GM04504 (cell line): Measurements from ENCODE around the gene SLC9A3.

ENCODE experiments used
- DNase-seq: peaks from one replicate; pipeline ENCODE4 v3.0.0-alpha.2; 2012; ENCODE audit warnings: low read depth

Gene SLC9A3

GRCh38 chr5:554284-554988 is 30.2 kb upstream of the SLC9A3 start:
- no peak for DNase-seq

- DNase-seq, result no peak
Measured at GRCh38 chr5:553874-554273, 29.6 kb upstream of the SLC9A3 start.

DNA sequence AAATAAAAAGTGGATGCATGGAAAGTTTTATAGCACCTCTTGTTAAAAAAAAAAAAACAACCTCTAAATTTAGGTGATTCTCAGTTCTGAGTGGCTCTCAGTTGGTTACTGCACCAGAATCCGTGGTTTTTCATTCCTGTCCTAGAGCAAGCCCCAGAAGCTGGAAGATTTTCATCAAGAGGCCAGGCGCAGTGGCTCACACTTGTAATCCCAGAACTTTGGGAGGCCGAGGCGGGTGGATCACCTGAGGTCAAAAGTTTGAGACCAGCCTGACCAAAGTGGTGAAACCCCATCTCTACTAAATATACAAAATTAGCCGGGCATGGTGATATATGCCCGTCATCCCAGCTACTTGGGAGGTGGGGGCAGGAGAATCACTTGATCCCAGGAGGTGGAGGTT is 27.2 kb upstream of the SLC9A3 start:
- no peak for DNase-seq

- no peak for DNase-seq
Measured at GRCh38 chr5:549229-549628, 25.0 kb upstream of the SLC9A3 start.

DNA sequence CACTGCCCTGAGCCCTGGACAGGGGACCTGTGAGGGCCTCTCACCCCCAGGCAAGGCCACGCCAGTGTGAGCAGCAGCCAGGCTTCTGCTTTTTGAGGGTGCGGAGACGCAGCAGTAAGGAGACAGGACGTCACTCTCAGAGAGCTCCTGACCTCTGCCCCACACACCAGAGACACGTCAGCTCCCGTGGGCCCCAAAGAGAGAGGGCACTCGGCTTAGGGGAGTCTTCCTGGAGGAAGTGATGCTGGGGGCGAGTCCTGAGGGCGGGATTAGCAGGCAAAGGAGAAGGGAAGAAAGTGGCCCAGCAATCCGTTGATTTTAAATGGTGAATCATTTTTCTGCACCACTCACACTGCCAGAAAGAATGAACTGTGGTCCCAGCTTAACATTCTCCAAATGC is 24.0 kb upstream of the SLC9A3 start:
- DNase-seq, result no peak

DNA sequence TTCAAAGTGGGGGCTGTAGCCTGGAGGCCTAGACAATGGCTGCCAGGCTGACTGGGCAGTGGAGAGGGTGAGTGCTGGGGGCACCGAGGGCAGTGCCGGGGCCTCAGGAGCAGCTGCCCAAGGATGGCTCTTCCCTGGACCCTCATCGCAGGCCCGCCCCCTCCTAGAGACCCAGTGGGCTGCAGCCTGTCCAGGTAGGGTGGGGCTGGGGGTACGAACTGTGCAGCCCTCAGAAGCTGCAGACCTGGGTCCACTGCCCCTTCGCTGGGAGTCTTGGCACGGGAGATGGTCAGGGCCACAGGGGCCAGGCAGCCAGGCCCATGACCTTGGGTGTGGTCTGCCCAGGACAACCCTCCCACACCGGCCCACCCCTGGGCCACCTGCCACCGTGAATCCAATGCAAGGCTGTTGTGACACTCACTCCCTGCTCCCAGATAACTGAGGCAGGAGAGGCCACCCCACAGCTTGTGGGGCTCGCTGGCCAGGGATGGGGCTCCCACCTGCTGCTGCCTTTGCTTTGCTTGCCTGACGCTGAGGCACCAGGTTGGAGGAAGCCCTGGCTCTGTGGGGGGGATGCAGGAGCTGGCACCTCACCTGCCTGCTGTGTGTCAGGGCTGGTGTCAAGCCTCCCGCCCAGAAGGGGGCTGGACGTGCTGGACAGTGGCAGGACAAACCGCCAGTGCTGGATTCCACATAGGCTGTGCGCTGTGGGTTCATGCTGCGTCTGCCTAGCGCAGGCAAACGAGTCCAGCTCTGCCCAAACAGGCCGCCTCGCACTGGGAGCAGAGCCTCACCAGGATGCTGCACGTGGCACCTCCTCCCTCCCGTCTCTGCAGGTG is 23.1 kb upstream of the SLC9A3 start:
- DNase-seq, result no peak

DNA sequence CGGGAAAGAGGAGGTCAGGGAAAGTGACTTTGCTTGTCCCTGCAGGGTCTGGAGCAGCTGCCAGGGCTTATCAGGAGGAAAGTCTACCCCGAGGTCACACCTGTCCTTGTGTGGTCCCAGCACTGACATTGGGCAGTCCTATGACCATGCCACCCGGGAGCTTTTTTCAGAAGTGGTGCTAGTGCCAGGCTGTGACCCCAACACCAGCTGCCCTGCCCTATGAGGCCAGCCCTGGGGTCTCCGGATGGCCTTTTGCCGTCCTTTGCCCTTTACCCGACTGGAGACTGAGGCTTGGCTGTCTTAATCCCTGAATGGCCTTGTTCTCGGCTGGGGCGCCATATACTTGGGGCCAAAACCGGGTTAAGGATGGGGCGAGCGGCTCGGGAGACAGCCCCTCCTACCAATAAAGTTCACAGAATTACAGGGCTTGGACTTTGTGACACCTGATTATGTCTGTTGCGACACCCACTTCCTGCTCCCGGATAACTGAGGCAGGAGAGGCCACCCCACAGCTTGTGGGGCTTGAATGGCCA is 22.2 kb upstream of the SLC9A3 start:
- DNase-seq, result no peak

DNA sequence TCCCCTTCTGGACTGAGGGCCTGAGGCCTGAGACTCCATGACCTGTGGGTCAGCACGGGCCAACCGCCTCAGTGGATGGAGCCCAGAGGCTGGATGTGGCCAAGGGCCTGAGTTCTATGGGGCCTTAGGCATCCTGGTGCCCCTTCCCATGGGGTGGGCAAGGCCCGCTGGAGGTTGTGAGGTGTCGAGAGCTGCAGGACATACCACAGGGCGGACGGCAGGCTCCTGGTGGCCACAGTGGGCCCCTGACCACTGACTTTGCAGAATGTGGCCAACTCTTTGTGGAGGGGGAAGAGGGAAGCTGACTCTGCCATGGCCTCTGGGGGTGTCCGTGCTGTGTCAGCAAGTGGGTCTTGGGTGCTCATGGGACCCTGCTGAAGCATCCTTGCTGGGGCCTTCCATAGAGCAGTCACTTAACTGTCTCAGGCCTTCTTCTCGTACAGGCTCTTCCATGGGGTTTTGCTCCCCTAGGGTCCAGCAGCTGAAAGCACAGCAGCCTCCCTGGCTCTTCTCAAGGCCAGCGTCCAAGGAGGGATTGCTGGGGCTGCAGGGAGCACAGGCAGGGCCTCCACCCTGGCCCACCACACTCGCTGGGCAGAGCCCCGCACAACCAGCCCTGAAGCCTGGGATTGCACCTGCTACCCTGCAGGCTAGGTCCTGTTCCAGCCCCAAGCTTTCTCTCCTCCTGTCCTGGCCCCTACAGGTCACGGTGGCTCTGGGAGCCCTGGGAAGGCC is 21.6 kb upstream of the SLC9A3 start:
- no peak for DNase-seq

GRCh38 chr5:544675-545355 is 20.6 kb upstream of the SLC9A3 start:
- no peak for DNase-seq

DNA sequence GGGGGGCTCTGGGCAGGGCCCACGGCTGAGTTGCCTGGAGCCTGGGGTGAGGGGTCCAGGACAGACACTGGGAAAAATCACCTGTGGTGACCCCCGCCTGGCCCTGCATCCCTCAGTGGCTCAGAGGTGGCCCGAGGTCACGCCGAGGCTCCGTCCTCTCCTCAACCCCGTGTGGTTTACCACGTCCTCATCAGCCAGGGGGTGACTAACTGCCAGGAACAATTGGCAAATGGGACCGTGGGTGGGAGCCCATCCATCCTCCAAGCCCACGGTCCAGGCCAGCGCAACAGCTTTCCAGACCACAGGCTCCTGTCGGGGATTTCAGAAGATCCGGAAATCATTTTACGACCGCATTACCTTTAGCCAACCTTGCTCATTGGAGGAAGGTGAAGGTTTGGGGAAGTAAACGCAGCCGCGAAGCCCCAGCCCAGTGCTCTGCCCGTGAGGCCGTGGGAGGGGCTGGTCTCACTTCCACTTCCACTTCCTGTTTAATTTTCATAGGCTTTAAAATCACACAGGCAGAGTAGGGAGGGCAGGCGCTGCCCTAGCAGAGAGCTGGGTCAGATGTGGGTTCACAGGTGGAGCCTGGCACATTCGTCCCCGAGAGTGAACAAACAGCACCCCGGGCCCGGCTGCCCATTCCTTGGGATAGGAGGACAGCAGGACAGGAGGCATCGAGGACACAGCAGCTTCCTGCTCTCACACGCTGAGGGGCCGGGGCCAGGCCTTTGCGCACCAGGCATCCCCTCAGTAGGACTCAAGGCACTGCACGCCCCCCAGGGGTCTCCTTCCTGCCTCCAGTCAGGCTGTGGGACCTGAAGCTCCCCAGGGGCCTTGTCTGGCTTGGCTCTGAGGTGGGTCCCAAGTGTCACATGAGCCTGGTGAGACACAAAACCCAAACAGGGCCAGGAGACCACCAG is 19.8 kb upstream of the SLC9A3 start:
- no peak for DNase-seq

DNA sequence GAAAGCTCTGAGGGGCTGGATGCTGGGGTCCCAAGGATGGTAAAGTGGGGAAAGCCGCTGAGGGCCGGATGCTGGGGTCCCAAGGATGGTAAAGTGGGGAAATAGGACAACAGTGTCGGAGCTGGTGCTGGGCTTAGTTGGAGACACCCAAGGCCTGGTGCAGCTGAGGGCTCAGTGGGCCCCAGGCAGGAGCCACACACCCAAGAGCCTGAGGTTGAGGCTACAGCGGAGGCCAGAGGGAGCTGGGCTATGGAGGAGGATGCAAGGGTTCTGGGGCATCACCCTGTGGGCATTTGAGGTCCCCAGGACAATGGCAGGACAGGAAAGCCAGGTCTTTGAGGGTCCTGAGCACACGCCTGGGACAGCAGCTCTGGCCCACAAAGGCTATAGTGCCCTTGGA is 19.1 kb upstream of the SLC9A3 start:
- DNase-seq, result no peak

DNA sequence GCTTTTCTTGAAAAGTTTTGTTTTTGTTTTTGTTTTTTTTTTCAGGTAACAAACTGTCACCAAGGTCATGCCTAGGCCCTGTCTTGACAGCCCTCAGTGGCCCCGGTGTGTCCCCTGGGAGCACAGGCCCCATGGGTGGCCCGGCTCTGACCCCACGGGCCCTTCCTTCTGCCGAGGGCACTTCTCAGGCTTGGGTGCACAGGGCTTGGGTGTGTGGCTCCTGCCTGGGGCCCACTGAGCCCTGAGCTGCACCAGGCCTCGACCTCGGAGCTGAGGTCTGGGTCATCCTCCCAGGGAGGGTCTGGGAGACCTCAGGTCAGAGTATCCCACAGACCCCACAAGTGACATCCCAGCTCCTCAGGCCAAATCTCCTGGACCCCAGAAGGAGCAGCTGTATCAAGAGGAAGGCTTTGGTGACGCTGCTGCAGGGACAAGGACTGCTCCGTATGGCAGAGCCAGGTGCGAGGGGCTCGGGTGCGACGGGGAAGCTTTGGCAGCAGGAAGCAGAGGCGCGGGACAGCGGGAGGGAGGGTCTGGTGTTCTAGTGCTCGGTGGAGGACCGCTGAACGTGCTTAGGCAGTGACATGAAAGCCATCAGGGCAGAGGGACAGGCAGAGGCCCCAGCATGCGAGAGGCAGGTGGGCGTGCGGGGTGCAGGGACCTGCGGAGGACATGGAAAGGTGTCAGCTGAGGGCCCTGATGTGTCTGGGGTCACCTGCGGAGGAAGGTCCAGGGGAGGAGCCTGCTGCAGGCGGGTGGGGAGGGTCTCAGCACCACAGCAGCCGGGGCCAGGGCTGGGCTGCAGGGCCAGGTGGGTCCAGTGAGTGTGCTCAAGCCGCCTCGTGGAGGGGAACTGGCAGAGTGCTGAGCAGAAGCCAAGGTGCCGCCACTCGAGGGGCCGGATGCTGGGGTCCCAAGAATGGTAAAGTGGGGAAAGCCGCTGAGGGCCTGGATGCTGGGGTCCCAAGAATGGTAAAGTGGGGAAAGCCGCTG is 18.4 kb upstream of the SLC9A3 start:
- no peak for DNase-seq

DNA sequence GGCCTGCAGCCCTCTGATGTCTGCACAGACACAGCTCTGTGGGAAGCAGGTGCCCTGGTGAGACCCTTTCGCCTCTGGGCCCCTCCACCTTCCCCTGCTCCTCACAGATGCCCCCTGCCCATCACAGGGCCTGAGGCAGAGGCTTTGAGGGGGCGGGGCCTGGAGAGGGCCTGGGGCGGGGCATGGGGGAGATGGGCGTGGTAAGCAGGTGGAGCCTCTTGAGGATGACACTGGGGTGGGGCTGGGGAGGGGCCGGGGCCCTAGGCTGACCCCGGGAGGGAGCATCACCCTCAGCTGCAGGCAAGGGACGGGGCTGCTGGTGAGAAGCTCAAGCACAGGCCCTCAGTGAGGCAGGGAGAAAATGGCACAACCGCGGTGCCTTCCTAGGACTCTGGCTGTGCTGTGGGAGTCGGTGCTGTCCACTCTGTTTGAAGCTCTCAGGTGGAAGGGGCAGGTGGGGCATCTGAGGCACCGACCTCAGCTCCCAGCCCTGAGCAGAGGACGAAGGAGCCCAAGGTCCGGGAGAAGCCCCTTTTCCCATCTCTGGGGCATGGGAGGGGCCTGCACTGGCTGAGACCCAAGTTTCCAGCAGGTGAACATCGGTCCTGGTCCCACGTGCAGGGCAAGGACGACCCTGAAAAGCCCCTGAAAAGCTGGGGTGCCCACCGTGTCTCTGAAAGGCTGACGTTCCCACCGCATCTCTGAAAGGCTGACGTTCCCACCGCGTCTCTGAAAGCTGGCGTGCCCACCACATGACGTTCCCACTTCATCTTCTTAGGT is 17.5 kb upstream of the SLC9A3 start:
- DNase-seq, result no peak

DNA sequence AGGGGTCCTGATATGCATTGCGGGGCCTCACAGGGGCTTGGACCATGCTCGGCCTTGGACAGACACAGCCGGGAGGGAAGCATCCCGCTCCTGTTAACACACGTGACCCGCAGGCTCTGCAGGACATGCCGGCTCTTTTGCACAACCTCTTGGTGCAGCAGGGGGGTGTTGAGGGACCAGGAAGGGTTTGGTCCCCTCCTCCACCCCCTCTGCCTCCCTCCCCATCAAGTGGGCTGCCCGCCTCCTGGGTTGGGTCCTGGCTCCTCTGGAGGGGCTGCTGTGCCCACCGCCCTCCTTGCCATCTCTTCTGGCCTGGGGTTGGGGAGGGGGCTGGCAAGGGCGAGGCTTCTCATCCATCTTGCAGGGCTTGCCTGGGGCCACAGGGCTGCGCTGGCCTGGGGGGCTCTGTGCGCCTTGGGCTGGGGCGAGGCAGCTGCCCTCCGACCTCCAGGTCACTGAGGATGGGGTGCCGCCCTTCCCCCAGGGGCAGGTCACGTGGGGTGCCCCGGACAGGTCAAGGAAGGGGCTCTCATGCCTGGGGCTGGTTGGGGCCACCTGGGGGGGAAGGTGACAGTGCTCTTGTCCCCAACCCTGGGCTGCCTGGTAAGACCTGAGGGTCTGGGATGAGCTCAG is 16.8 kb upstream of the SLC9A3 start:
- no peak for DNase-seq

DNA sequence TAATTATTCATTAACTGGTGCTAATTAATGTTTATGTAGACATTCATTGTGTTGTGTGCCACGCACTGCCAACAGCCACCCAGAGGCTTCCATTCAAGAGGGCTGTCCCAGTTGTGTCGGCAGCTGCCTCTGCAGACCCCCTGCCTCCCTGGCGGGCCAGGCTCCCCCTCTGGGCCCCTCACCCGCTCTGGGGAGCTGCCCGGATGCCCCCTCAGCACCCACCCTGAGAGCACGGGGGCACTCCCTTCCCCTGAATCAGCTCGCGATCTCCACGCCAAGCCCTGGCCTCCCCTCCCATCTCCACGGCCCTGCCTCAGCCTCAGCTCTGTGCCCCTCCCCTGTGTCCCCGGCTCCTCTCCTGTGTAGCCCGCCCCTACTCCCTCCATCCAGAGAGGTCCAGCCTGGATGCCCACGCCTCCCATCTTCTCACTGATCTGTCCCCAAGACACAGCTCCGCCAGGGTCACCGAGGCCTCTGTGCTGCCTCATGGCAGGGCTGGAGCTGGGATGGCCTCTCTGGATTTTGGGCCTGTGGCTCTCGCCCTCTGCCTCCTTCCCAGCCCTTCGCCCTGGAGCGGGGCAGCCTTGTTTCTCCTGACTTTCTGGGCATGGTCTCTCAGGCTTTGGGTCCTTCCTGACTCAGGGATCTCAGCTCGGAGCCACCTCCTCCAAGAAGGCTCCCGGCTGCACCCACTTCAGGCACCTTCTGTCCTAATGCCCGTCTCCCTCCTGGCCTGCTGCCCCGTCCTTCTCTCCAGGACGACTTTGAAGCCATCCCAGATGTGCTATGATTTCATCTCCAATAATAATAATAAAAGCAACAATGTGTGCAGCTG is 16.0 kb upstream of the SLC9A3 start:
- DNase-seq, result no peak

GRCh38 chr5:539469-540070 is 15.3 kb upstream of the SLC9A3 start:
- DNase-seq, result no peak
